Sigmoid colon (tissue), 3 donors: ENCODE measurements around the gene DCX.

Experiments
- CTCF ChIP-seq, 4 experiments: fragments of 450-650 bp in 3 of 4; fragments of 200-600 bp in 1 of 4; IDR thresholded peaks; one replicate each; pipeline ENCODE4 v1.5.1; 2016 to 2019; ENCODE audit warnings: antibody characterized with exemption in 4 of 4, mild to moderate bottlenecking in 3 of 4, moderate library complexity in 2 of 4
- POLR2A ChIP-seq, 2 donors: fragments of 450-650 bp; IDR thresholded peaks; one replicate each; pipeline ENCODE4 v1.6.1; 2016; ENCODE audit warnings: antibody characterized with exemption in 2 of 2, mild to moderate bottlenecking in 2 of 2, moderate library complexity in 2 of 2

- TF ChIP-seq CTCF (IDR thresholded peaks at IDR 0.05) (no peak), POLR2A (IDR thresholded peaks at IDR 0.05) (no peak)
These were observed 30.8 kb upstream of the DCX start for GRCh38 chrX:111442791-111443190.
